HG03378 (cell line): ENCODE measurements around the gene SUGCT.
"Not testable (repeated sequence)": the region's sequence is repeated elsewhere in the genome, so short reads cannot be mapped to it uniquely, and the experiment has no call there.

Experiments used
- ATAC-seq: cut with Tn5 transposase; IDR thresholded peaks from one replicate; pipeline ENCODE4 v1.9.1; 2021; ENCODE audit warnings: mild to moderate bottlenecking, moderate library complexity; ENCODE audit not compliant: unreplicated experiment

Gene SUGCT

GRCh38 chr7:40244226-40244625 is 109.4 kb downstream of the SUGCT start:
- no peak for ATAC-seq

- no peak for ATAC-seq
Observed at GRCh38 chr7:40248681-40249080, 113.9 kb downstream of the SUGCT start.

GRCh38 chr7:40253444-40253843 is 118.6 kb downstream of the SUGCT start:
- ATAC-seq = not testable (repeated sequence)

- ATAC-seq = no peak
Observed at GRCh38 chr7:40263752-40264390, 129.1 kb downstream of the SUGCT start.

GRCh38 chr7:40267583-40267982 is 132.8 kb downstream of the SUGCT start:
- ATAC-seq = no peak

GRCh38 chr7:40268810-40269209 is 134.0 kb downstream of the SUGCT start:
- ATAC-seq = not testable (repeated sequence)

GRCh38 chr7:40276061-40276460 is 141.3 kb downstream of the SUGCT start:
- ATAC-seq = no peak

GRCh38 chr7:40279991-40280390 is 145.2 kb downstream of the SUGCT start:
- ATAC-seq = peak; percentile 64

- no peak for ATAC-seq
Observed at GRCh38 chr7:40282858-40283257, 148.1 kb downstream of the SUGCT start.

- ATAC-seq = no peak
Observed at GRCh38 chr7:40283391-40283790, 148.6 kb downstream of the SUGCT start.

- ATAC-seq = no peak
Observed at GRCh38 chr7:40288827-40289226, 154.0 kb downstream of the SUGCT start.

GRCh38 chr7:40297741-40298311 is 163.0 kb downstream of the SUGCT start:
- no peak for ATAC-seq

GRCh38 chr7:40298421-40298820 is 163.6 kb downstream of the SUGCT start:
- no peak for ATAC-seq

GRCh38 chr7:40299097-40299496 is 164.3 kb downstream of the SUGCT start:
- ATAC-seq = no peak

- no peak for ATAC-seq
Observed at GRCh38 chr7:40300146-40300670, 165.4 kb downstream of the SUGCT start.

- ATAC-seq = no peak
Observed at GRCh38 chr7:40301486-40302068, 166.8 kb downstream of the SUGCT start.

- no peak for ATAC-seq
Observed at GRCh38 chr7:40303996-40304395, 169.2 kb downstream of the SUGCT start.

- ATAC-seq = no peak
Observed at GRCh38 chr7:40305229-40305628, 170.4 kb downstream of the SUGCT start.

GRCh38 chr7:40306025-40306424 is 171.2 kb downstream of the SUGCT start:
- no peak for ATAC-seq

- ATAC-seq = no peak
Observed at GRCh38 chr7:40306596-40306995, 171.8 kb downstream of the SUGCT start.

- ATAC-seq = no peak
Observed at GRCh38 chr7:40310258-40310657, 175.5 kb downstream of the SUGCT start.

GRCh38 chr7:40311307-40311706 is 176.5 kb downstream of the SUGCT start:
- ATAC-seq = peak; percentile 100
